Neural cell (in vitro differentiated cells): ENCODE data around the gene IGFBP2. TPM values are rescaled to one million over a fixed set of nuclear protein-coding genes. Genes with fewer than 3 reads are reported as not detected.

Experiments
- H2AFZ ChIP-seq: fragments of 200-600, 300-800 bp; sonication (generic), shearing (Covaris generic); 2 replicates; pipeline ENCODE4 v1.6.0; 2014; ENCODE audit warnings: low read depth, mild to moderate bottlenecking, antibody characterized with exemption, low read length, moderate library complexity
- H3F3A ChIP-seq: fragments of 200-600 bp; shearing (Covaris generic); 2 replicates; pipeline ENCODE4 v1.6.1; 2016; ENCODE audit warnings: mild to moderate bottlenecking, moderate library complexity, mixed read lengths, antibody characterized with exemption, low read length; ENCODE audit not compliant: insufficient read depth, poor library complexity, severe bottlenecking
- H3K27ac ChIP-seq: fragments of 200-600, 300-800 bp; sonication (generic), shearing (Covaris generic); 2 replicates; pipeline ENCODE4 v1.5.1; 2014; ENCODE audit warnings: mild to moderate bottlenecking, low read length, moderate library complexity
- H3K27me3 ChIP-seq: fragments of 300-800, 200-600 bp; sonication (generic), shearing (Covaris generic); 2 replicates; pipeline ENCODE4 v1.6.0; 2014; ENCODE audit warnings: mild to moderate bottlenecking, low read depth, low read length, moderate library complexity; ENCODE audit not compliant: insufficient read depth
- H3K36me3 ChIP-seq: fragments of 300-800, 200-600 bp; sonication (generic), shearing (Covaris generic); 2 replicates; pipeline ENCODE4 v1.5.1; 2014; ENCODE audit warnings: mild to moderate bottlenecking, antibody characterized with exemption, low read length, moderate library complexity; ENCODE audit not compliant: insufficient read depth
- H3K4me2 ChIP-seq: fragments of 300-800, 200-600 bp; sonication (generic), shearing (Covaris generic); 2 replicates; pipeline ENCODE4 v1.6.0; 2014; ENCODE audit warnings: mild to moderate bottlenecking, low read length
- H3K4me3 ChIP-seq: fragments of 300-800, 200-600 bp; sonication (generic), shearing (Covaris generic); 2 replicates; pipeline ENCODE4 v1.5.1; 2014; ENCODE audit warnings: mild to moderate bottlenecking, low read length, moderate library complexity
- H3K79me2 ChIP-seq: fragments of 200-600 bp; shearing (Covaris generic); replicated peaks from 2 replicates; pipeline ENCODE4 v1.6.0; 2014; ENCODE audit warnings: mild to moderate bottlenecking, low read length, moderate library complexity; ENCODE audit not compliant: insufficient read depth
- H3K9ac ChIP-seq: fragments of 300-800, 200-600 bp; sonication (generic), shearing (Covaris generic); 2 replicates; pipeline ENCODE4 v1.6.1; 2016; ENCODE audit warnings: mild to moderate bottlenecking, low read length, mixed read lengths
- H3K9me2 ChIP-seq: fragments of 200-600 bp; shearing (Covaris generic); 2 replicates; pipeline ENCODE4 v1.6.1; 2016; ENCODE audit warnings: mild to moderate bottlenecking, low read length, mixed read lengths; ENCODE audit not compliant: insufficient read depth
- H3K9me3 ChIP-seq: fragments of 200-600, 300-800 bp; sonication (generic), shearing (Covaris generic); 2 replicates; pipeline ENCODE4 v1.6.1; 2016; ENCODE audit warnings: mild to moderate bottlenecking, mixed run types, low read length, moderate library complexity, mixed read lengths
- H4K20me1 ChIP-seq: fragments of 200-600 bp; shearing (Covaris generic); 2 replicates; pipeline ENCODE4 v1.6.1; 2016; ENCODE audit warnings: mild to moderate bottlenecking, mixed run types; ENCODE audit not compliant: insufficient read depth
- CTCF ChIP-seq: fragments of 450-650 bp; IDR thresholded peaks from 2 replicates; pipeline ENCODE4 v1.5.1; 2014; ENCODE audit warnings: antibody characterized with exemption, mild to moderate bottlenecking, moderate library complexity; ENCODE audit not compliant: poor library complexity, severe bottlenecking
- EP300 ChIP-seq: fragments of 450-650 bp; conservative IDR thresholded peaks from 2 replicates; pipeline ENCODE4 v1.6.1; 2014; ENCODE audit warnings: antibody characterized with exemption, mild to moderate bottlenecking, moderate library complexity; ENCODE audit not compliant: poor library complexity, severe bottlenecking
- EZH2 ChIP-seq: fragments of 200-600, 300-800 bp; shearing (Covaris generic), sonication (generic); IDR thresholded peaks from 2 replicates; pipeline ENCODE4 v1.6.1; 2014; ENCODE audit warnings: antibody characterized with exemption, low read length, borderline replicate concordance, mild to moderate bottlenecking; ENCODE audit not compliant: insufficient read depth, poor library complexity, severe bottlenecking
- MXI1 ChIP-seq: fragments of 450-650 bp; conservative IDR thresholded peaks from 2 replicates; pipeline ENCODE4 v1.6.1; 2014; ENCODE audit warnings: antibody characterized with exemption, mild to moderate bottlenecking; ENCODE audit not compliant: poor library complexity, severe bottlenecking
- POLR2AphosphoS5 ChIP-seq: IDR thresholded peaks from 2 replicates; pipeline ENCODE4 v1.6.1; 2012
- RAD21 ChIP-seq: fragments of 450-650 bp; conservative IDR thresholded peaks from 2 replicates; pipeline ENCODE4 v1.6.1; 2014; ENCODE audit warnings: antibody characterized with exemption, mild to moderate bottlenecking, moderate library complexity
- REST ChIP-seq: IDR thresholded peaks from 2 replicates; pipeline ENCODE4 v1.6.1; 2012; ENCODE audit warnings: borderline replicate concordance
- SMC3 ChIP-seq: fragments of 450-650 bp; conservative IDR thresholded peaks from 2 replicates; pipeline ENCODE4 v1.6.1; 2014; ENCODE audit warnings: antibody characterized with exemption, mild to moderate bottlenecking, moderate library complexity; ENCODE audit not compliant: poor library complexity
- TAF1 ChIP-seq: IDR thresholded peaks from 2 replicates; pipeline ENCODE4 v1.6.1; 2012; ENCODE audit warnings: low read depth
- polyA plus RNA-seq: library from polyadenylated mRNA; depleted of rRNA; stranded (reverse); fragments of >200 nt; gene quantifications from 2 replicates; pipeline ENCODE4 v1.2.3, GENCODE V29; 2014

Gene IGFBP2
- polyA plus RNA-seq, 1 donor from 2014 or later, result 150 TPM

- Histone ChIP-seq H3K9ac (no peak overlapping the region), H3K9me2 (no peaks in the 10 kb centered on the region), H3K4me2 (no peak overlapping the region), H3K4me3 (no peak overlapping the region), H3K27me3 (no peaks in the 10 kb centered on the region), H3F3A (no peaks in the 10 kb centered on the region), H3K36me3 (no peaks in the 10 kb centered on the region), H3K27ac (no peak overlapping the region), H3K79me2 (no peaks in the 10 kb centered on the region), H3K9me3 (no peaks in the 10 kb centered on the region), H2AFZ (no peak overlapping the region), H4K20me1 (no peaks in the 10 kb centered on the region)
- TF ChIP-seq SMC3 (no peak), CTCF (no peak), EZH2 (no peak), TAF1 (no peak), REST (no peak), POLR2AphosphoS5 (no peak), RAD21 (no peak), MXI1 (no peak), EP300 (no peak)
Observed at GRCh38 chr2:216674376-216674775, 41.2 kb downstream of the IGFBP2 start.

- TF ChIP-seq CTCF (no peak), TAF1 (no peak), EZH2 (no peak), SMC3 (no peak), RAD21 (no peak), EP300 (no peak), POLR2AphosphoS5 (no peak), REST (no peak)
- Histone ChIP-seq H3K9ac (no peak overlapping the region), H3K36me3 (no peaks in the 10 kb centered on the region), H3K4me2 (no peak overlapping the region), H3K27ac (no peak overlapping the region), H3K9me2 (no peaks in the 10 kb centered on the region), H3K4me3 (no peak overlapping the region), H3K9me3 (no peaks in the 10 kb centered on the region), H2AFZ (no peak overlapping the region), H3K27me3 (no peaks in the 10 kb centered on the region), H3F3A (no peaks in the 10 kb centered on the region), H3K79me2 (no peaks in the 10 kb centered on the region), H4K20me1 (no peaks in the 10 kb centered on the region)
Observed at GRCh38 chr2:216676630-216677029, 43.4 kb downstream of the IGFBP2 start.
